T-helper 2 cell treated with Interferon-gamma antibody and Interleukin-4, amounts not matched to agents 100 ng/mL and 5 ng/mL, for 36 hours (primary cell): ENCODE measurements around the gene ZBTB16. TPM values are rescaled to one million over a fixed set of nuclear protein-coding genes. Genes with fewer than 3 reads are reported as not detected.

Source experiments
- intact Hi-C: fragments of 100-400 bp; cut with micrococcal nuclease; formaldehyde crosslinking; loops from one replicate; pipeline ENCODE4 v1.15.1; 2023
- total RNA-seq: library from RNA; stranded (reverse); gene quantifications from 2 replicates; pipeline ENCODE4 v1.2.3, GENCODE V29; 2022

Gene ZBTB16, protein sequence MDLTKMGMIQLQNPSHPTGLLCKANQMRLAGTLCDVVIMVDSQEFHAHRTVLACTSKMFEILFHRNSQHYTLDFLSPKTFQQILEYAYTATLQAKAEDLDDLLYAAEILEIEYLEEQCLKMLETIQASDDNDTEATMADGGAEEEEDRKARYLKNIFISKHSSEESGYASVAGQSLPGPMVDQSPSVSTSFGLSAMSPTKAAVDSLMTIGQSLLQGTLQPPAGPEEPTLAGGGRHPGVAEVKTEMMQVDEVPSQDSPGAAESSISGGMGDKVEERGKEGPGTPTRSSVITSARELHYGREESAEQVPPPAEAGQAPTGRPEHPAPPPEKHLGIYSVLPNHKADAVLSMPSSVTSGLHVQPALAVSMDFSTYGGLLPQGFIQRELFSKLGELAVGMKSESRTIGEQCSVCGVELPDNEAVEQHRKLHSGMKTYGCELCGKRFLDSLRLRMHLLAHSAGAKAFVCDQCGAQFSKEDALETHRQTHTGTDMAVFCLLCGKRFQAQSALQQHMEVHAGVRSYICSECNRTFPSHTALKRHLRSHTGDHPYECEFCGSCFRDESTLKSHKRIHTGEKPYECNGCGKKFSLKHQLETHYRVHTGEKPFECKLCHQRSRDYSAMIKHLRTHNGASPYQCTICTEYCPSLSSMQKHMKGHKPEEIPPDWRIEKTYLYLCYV
- total RNA-seq: 11.9 and 13.7 TPM in 2 replicates

- intact Hi-C loops: loop anchor here (1.0 to 5.0 kb wide), 3 partner anchors 138 to 380 kb away; partner anchors contain the start of gene REXO2
These were observed at the start of gene ZBTB16 for GRCh38 chr11:114059278-114059983. TSS of gene ZBTB16 (plus strand) at chr11:114059711. CDS start at chr11:114063301, 3,590 bp downstream.

DNA sequence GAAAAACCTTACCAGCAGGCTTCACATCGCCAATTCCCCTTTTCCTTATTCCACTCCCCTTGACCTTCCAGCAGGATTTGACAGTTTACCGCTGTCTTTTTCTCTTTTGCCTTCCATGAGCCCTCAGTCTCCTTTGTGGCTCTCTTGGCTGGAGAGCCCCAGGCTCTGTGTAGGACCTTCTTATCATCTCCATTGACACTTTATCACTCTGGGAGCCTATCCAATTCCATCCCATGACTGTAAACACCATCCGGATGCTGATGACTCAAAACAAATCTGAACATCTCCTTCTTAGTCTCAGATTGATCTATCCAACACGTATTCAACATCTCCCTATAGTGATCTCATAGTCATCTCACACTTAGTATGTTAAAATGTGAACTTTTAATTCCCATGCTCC, 48.6 kb upstream of the ZBTB16 start:
- intact Hi-C loops: no loop called here

DNA sequence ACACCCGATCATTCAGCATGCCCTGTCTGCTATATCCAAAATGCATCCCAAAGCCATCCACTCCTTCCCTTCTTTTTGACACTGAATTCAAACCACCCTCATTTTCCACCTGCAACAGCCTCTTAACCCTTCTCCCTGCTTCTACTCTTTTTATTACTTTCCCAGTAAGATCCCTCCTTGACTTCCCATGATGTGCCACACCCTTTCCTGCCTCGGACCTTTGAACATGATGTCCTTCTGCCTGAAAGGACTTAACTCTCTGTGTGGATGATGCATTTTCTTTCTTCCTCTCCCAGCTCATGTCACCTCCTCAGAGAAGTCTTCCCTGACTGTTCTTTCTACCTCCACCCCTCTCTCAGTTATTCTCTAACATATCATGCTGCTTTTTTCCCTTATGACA, 48.1 kb upstream of the ZBTB16 start:
- intact Hi-C loops: no loop called here

DNA sequence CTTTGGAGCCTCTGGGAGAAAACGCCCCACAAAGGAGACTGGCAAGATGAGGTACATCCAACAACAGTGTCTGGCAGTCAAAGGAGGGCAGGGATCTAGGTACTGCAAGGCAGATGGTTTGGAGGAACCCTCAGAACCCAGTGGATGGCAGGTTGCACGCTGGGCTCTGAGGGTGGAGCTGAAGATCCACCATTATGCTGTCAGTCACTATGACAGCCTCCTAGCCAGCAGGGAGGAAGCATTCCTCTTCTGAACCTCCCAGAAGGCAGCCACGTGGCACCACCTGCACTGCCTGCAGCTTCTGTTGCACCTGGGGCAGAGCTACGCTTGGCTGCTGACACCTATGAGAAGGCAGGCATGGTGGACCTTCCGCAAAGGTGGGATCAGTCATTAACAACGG, 44.4 kb upstream of the ZBTB16 start:
- intact Hi-C loops: no loop called here

GRCh38 chr11:114016986-114017385, 42.5 kb upstream of the ZBTB16 start:
- intact Hi-C loops: no loop called here

DNA sequence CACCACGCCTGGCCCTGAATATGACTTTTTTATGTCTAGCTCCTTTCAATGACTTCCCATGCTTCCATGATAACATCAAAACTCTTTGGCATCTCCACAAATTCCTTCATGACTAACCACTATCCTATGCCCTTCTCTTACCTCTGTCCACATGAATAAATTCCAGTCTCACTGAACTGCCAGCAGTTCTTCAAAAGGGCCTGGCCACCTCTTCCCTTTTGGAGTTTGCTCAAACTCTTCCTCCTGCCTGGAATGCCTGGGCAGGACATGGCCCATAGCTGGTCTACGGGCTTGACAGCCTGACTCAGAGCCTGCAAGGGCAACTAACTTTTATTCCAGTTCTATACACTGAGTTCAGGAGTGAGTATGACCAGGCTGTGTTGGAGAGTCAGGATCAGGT, 41.8 kb upstream of the ZBTB16 start:
- intact Hi-C loops: no loop called here

GRCh38 chr11:114019046-114019445, 40.5 kb upstream of the ZBTB16 start:
- intact Hi-C loops: no loop called here

DNA sequence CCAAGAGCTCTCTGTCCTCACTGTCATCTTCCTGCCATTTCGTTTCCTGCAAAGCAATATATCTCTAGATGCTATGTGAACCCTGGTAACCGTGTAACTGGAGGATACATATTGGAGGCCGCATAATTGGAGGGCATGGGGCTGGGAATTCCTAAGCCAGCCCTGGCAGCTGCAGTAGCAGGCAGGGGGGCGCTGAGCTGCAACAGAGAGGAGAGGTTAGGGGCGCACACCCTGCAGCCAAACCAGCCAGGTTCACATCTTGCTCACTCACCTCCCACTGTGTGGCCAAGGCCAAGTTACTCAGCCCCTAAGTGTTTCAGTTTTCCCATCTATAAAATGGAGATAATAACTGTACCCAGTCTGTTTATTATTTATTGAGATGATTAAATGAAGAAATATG, 39.9 kb upstream of the ZBTB16 start:
- intact Hi-C loops: no loop called here

GRCh38 chr11:114025329-114025907, 34.1 kb upstream of the ZBTB16 start:
- intact Hi-C loops: no loop called here

GRCh38 chr11:114026355-114026754, 33.2 kb upstream of the ZBTB16 start:
- intact Hi-C loops: loop anchor here (2.0 kb wide), 1 partner anchor 234 kb away; no protein-coding TSS in a partner anchor

DNA sequence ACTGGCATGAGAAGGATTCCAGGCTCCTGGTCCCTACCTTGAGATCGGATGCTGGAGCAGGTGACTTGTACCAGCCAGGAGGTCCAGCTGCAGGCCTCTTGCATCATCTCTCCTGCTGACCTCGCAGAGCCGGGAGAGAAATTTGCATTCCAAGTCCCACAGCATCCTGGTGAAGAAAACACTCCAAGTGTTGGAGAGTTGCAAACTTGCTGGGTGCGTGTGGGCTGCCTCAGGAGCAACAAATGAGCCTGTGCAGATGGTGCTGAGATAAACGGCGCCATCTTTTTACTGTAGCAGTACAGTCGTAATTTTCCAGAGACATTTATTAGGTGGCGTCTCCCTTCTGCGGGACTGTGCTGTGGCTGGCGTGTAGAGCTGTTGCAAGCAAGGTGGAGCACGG, 32.1 kb upstream of the ZBTB16 start:
- intact Hi-C loops: loop anchor here (2.0 kb wide), 1 partner anchor 233 kb away; no protein-coding TSS in a partner anchor

- intact Hi-C loops: loop anchor here (2.0 kb wide), 1 partner anchor 233 kb away; no protein-coding TSS in a partner anchor
These were observed 31.6 kb upstream of the ZBTB16 start for GRCh38 chr11:114027926-114028325.

DNA sequence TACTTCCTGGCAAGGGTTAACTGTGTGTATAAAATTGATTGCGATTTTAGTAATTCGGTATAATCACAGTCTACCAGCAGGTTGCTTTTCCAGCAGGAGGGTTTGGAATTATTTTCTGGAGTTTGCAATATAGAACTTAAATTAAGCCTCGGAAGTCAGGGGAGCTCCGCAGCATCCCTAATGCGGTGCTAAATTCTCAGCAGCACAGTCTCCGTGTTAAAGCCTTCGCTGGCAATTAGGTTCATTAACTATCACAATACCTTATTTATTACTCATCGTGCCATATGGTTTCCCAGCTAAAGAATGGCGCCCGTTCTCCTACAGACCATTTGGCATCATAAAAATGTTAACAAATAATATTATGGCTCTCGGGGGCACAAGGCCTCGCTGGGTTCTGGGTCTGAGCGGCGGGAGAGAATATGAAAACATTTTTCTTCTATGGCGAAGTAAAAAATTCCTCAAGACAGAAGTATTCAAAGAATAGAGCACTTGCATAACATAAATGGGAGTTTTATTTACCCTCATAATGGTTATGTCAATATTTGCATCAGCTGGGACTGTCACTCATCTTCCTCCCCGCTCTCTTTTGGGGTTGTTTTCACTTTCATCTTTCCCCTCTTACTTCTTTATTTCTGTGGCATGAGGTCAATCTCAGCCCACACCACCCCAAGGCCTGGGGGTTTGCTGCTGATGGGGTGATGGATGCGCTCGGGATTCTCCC, 28.1 kb upstream of the ZBTB16 start:
- intact Hi-C loops: no loop called here

- intact Hi-C loops: no loop called here
These were observed 27.6 kb upstream of the ZBTB16 start for GRCh38 chr11:114031967-114032320.

DNA sequence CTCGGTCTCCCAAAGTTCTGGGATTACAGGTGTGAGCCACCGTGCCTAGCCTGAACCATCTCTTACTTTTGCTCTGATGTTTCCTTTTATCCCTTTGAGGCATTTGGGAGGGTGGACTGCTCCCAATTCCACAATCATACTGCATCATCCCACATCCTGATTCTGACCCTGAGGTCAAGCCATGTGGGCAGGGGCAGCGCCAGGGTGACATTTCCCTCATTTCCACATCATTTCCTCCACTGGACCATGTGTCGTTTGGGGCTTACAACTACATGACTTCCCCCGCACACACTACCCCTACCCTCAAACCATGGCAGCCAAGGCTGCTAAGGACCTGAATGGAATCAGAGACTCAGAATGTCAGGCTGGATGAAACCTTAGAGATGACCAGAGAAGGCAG, 26.4 kb upstream of the ZBTB16 start:
- intact Hi-C loops: no loop called here

DNA sequence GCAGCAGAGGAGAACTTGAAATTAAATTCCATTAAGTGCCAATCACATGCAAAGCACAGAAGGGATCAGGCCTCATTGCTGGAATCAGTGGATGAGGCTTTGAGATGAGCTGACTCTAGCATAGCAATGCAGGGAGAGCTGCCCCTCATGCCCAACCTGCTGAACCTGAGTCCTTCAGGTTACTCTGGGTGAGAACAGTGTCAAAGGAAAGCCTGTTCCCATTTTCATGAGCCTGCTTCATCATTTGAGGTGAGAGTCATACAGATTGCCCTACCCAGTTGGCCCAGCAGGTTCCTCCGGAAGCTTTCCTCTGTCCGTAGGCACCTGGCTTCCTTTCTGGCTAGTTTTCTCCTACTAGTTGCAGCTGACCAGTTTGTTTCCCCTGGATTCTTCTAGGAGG, 25.9 kb upstream of the ZBTB16 start:
- intact Hi-C loops: no loop called here

DNA sequence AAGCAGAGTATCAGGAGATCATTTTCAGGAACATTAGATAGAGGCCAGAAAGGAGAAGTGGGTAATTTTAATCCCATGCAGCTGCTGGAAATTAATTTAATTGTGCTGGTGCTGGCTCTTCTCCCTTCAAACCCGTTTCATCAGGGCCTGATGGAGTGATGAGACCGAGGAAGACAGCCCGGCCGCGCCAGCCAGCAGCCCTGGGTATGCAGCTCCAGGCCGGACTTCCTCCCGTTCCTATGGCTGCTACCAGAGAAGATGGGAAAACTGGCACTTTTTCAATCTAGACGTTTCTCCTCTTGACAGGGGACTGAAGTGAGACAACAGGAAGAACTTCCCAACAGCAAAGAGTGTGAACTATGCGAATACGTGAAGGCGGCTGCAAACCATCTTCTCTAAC, 24.6 kb upstream of the ZBTB16 start:
- intact Hi-C loops: loop anchor here (5.0 kb wide), 2 partner anchors 43 to 162 kb away; no protein-coding TSS in a partner anchor

GRCh38 chr11:114036147-114036811, 23.2 kb upstream of the ZBTB16 start:
- intact Hi-C loops: loop anchor here (1.0 to 5.0 kb wide), 3 partner anchors 44 to 225 kb away; no protein-coding TSS in a partner anchor

DNA sequence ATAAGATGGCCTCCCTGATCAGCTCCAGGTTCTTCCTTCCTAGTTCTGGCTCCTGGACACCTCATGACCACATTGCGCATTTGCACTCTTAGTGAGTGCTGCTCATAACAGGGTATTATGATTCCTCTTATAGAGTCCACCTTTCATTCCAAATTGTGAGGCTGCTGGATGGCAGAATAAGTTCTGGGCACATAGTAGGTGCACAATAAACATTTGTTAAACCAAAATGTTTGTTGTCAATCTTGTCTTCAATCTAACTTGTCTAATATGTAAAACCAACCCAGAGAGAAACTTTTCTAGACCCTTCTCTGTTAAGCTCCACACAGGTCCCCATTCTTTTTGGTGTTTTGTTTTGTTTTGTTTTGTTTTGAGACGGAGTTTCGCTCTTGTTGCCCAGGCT, 22.6 kb upstream of the ZBTB16 start:
- intact Hi-C loops: loop anchor here (1.0 to 5.0 kb wide), 3 partner anchors 45 to 224 kb away; no protein-coding TSS in a partner anchor

- intact Hi-C loops: loop anchor here (5.0 kb wide), 2 partner anchors 47 to 158 kb away; no protein-coding TSS in a partner anchor
These were observed 20.0 kb upstream of the ZBTB16 start for GRCh38 chr11:114039551-114039950.
